ENCODE data around the gene ATP7A. TPM values are rescaled to one million over a fixed set of nuclear protein-coding genes. Genes with fewer than 3 reads are reported as not detected.

ATP7A gene
- polyA plus RNA-seq, 1 donor from 2014 or later, result 6.2 TPM

DNA sequence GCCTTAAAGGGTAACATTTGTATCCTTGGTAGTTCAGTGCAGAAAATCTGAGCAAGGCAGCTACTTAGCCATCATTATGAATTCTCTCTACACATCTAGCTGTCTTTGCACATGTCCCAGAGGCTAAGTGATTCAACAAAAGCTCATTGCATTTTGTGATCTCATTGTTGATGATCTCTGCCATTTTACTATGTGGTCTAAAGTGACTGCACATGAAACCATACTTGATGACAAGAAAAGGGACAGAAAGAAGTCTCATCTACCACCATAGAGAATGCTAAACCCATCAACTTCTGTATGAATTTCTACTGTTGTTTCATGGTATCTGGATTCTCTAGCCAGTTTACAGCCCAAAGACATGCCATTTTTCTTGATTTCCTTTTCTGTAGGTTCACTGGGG, 187.6 kb downstream of the ATP7A start:
- H3F3A ChIP-seq (ENCODE audit: insufficient read depth, low read length, poor library complexity, severe bottlenecking), result no peaks in the 10 kb centered on the region
- H3K4me3 ChIP-seq (ENCODE audit: low read length), result no peak overlapping the region
- H3K9ac ChIP-seq (ENCODE audit: low read length), result no peak overlapping the region
- H3K79me2 ChIP-seq (replicated peaks; ENCODE audit: insufficient read depth, low read length), result no peaks in the 10 kb centered on the region
- H2AFZ ChIP-seq (ENCODE audit: low read depth, low read length), result no peak overlapping the region
- H3K27me3 ChIP-seq (ENCODE audit: insufficient read depth, low read depth, low read length), result no peaks in the 10 kb centered on the region
- H4K20me1 ChIP-seq (ENCODE audit: insufficient read depth), result no peaks in the 10 kb centered on the region
- TF ChIP-seq EP300 (conservative IDR thresholded peaks at IDR 0.05; ENCODE audit: poor library complexity, severe bottlenecking) (no peak), SMC3 (conservative IDR thresholded peaks at IDR 0.05; ENCODE audit: poor library complexity) (no peak), MXI1 (conservative IDR thresholded peaks at IDR 0.05; ENCODE audit: poor library complexity, severe bottlenecking) (no peak), TAF1 (IDR thresholded peaks at IDR 0.05; ENCODE audit: low read depth) (no peak), EZH2 (IDR thresholded peaks at IDR 0.05; ENCODE audit: borderline replicate concordance, insufficient read depth, low read length, poor library complexity, severe bottlenecking) (no peak), RAD21 (conservative IDR thresholded peaks at IDR 0.05) (no peak), POLR2AphosphoS5 (IDR thresholded peaks at IDR 0.05) (no peak)
- TF ChIP-seq, protein P1, sequence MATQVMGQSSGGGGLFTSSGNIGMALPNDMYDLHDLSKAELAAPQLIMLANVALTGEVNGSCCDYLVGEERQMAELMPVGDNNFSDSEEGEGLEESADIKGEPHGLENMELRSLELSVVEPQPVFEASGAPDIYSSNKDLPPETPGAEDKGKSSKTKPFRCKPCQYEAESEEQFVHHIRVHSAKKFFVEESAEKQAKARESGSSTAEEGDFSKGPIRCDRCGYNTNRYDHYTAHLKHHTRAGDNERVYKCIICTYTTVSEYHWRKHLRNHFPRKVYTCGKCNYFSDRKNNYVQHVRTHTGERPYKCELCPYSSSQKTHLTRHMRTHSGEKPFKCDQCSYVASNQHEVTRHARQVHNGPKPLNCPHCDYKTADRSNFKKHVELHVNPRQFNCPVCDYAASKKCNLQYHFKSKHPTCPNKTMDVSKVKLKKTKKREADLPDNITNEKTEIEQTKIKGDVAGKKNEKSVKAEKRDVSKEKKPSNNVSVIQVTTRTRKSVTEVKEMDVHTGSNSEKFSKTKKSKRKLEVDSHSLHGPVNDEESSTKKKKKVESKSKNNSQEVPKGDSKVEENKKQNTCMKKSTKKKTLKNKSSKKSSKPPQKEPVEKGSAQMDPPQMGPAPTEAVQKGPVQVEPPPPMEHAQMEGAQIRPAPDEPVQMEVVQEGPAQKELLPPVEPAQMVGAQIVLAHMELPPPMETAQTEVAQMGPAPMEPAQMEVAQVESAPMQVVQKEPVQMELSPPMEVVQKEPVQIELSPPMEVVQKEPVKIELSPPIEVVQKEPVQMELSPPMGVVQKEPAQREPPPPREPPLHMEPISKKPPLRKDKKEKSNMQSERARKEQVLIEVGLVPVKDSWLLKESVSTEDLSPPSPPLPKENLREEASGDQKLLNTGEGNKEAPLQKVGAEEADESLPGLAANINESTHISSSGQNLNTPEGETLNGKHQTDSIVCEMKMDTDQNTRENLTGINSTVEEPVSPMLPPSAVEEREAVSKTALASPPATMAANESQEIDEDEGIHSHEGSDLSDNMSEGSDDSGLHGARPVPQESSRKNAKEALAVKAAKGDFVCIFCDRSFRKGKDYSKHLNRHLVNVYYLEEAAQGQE (IDR thresholded peaks at IDR 0.05; ENCODE audit: borderline replicate concordance), result no peak
- TF ChIP-seq, protein P2, sequence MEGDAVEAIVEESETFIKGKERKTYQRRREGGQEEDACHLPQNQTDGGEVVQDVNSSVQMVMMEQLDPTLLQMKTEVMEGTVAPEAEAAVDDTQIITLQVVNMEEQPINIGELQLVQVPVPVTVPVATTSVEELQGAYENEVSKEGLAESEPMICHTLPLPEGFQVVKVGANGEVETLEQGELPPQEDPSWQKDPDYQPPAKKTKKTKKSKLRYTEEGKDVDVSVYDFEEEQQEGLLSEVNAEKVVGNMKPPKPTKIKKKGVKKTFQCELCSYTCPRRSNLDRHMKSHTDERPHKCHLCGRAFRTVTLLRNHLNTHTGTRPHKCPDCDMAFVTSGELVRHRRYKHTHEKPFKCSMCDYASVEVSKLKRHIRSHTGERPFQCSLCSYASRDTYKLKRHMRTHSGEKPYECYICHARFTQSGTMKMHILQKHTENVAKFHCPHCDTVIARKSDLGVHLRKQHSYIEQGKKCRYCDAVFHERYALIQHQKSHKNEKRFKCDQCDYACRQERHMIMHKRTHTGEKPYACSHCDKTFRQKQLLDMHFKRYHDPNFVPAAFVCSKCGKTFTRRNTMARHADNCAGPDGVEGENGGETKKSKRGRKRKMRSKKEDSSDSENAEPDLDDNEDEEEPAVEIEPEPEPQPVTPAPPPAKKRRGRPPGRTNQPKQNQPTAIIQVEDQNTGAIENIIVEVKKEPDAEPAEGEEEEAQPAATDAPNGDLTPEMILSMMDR (IDR thresholded peaks at IDR 0.05; ENCODE audit: poor library complexity, severe bottlenecking), result no peak
- no peaks in the 10 kb centered on the region for H3K36me3 ChIP-seq (ENCODE audit: insufficient read depth, low read length)
- H3K27ac ChIP-seq (ENCODE audit: low read length), result no peak overlapping the region
- no peak overlapping the region for H3K4me2 ChIP-seq (ENCODE audit: low read length)
- H3K9me2 ChIP-seq (ENCODE audit: insufficient read depth, low read length), result no peaks in the 10 kb centered on the region
- no peaks in the 10 kb centered on the region for H3K9me3 ChIP-seq (ENCODE audit: low read length)

Small RNA genes lying within 50 kb of the gene (small RNA-seq; reads per million reads assigned to genes)
- 0 reads per million in 3 experiments for gene RN7SL460P

Other genes with a start within 250 kb of the ATP7A start
- 60.9 and 64.0 TPM in 2 replicates for gene ATRX, start 124.5 kb upstream of the ATP7A start, polyA plus RNA-seq
- 2.5 and 3.6 TPM in 2 replicates for gene MAGT1, start 15.3 kb upstream of the ATP7A start, polyA plus RNA-seq
- 1,191 and 1,214 TPM in 2 replicates for gene COX7B, start 11.2 kb upstream of the ATP7A start, polyA plus RNA-seq
- gene PGAM4, start 58.9 kb downstream of the ATP7A start, polyA plus RNA-seq, result not detected in 2 replicates
- 381 and 425 TPM in 2 replicates for gene PGK1, start 193.6 kb downstream of the ATP7A start, polyA plus RNA-seq
- gene TAF9B, start 229.0 kb downstream of the ATP7A start, polyA plus RNA-seq, result 38.5 and 49.1 TPM in 2 replicates

Data from neural cell (in vitro differentiated cells).